GM12892 (cell line): Measurements from ENCODE around the gene CCR8.

Experiments used
- POLR2A ChIP-seq: IDR thresholded peaks from 2 replicates; pipeline ENCODE4 v1.6.1; 2011; ENCODE audit warnings: low read depth, low read length, control low read depth
- POLR2AphosphoS5 ChIP-seq: IDR thresholded peaks from 2 replicates; pipeline ENCODE4 v1.6.1; 2011; ENCODE audit warnings: low read depth, low read length, control low read depth
- TAF1 ChIP-seq: IDR thresholded peaks from 2 replicates; pipeline ENCODE4 v1.6.1; 2011; ENCODE audit warnings: low read depth, mild to moderate bottlenecking, control low read depth, low read length, borderline replicate concordance

DNA sequence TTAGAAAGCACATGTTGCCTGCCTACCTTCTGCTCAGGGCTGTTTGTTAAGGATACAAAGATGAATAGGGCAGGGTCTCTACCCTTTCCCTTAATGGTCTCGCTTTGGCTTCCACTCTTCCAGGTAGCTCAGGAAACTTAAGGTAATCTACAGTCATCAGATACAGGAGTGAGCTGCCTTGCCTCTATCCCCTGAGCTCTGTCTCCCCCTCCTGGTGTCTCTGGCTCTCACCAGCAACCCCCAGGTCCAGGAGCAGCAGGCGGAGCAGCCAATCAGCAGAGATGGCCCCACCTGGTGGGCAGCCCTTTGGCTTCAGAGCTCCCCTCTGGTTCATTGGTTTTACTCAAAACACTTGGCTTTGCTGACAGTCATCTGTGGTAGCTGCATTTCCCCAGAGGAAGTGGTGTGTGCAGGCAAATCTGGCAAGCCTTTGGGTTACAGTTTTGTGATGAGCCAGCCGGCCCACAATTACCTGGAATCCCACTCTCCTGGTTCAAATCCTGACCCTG is 41.2 kb upstream of the CCR8 start:
- TF ChIP-seq TAF1 (0 out of 2 replicates have a peak, but pooled peaks have one; percentile 32), POLR2A (no peak), POLR2AphosphoS5 (no peak)
